ENCODE results near the gene RALGAPA2.
A peak's percentile ranks its signal among the peaks of the same experiment; 100 is the strongest.

RALGAPA2 gene

GRCh38 chr20:20454850-20455627, 257.4 kb downstream of the RALGAPA2 start:
- no peak for DNase-seq

GRCh38 chr20:20454367-20454766, 258.1 kb downstream of the RALGAPA2 start:
- no peak for DNase-seq

GRCh38 chr20:20452254-20452676, 260.2 kb downstream of the RALGAPA2 start:
- DNase-seq, result peak; percentile 38 to 49

- no peak for DNase-seq
These were observed 261.9 kb downstream of the RALGAPA2 start for GRCh38 chr20:20450521-20450920.

- DNase-seq, result no peak
These were observed 263.6 kb downstream of the RALGAPA2 start for GRCh38 chr20:20448881-20449280.

GRCh38 chr20:20447196-20447595, 265.2 kb downstream of the RALGAPA2 start:
- no peak for DNase-seq

GRCh38 chr20:20446425-20447015, 265.9 kb downstream of the RALGAPA2 start:
- DNase-seq, result no peak

GRCh38 chr20:20446001-20446400, 266.4 kb downstream of the RALGAPA2 start:
- DNase-seq, result no peak

GRCh38 chr20:20443504-20443903, 268.9 kb downstream of the RALGAPA2 start:
- no peak for DNase-seq

GRCh38 chr20:20442466-20442865, 270.0 kb downstream of the RALGAPA2 start:
- no peak for DNase-seq

GRCh38 chr20:20440886-20441658, 271.4 kb downstream of the RALGAPA2 start:
- DNase-seq, result no peak

- no peak for DNase-seq
These were observed 272.0 kb downstream of the RALGAPA2 start for GRCh38 chr20:20440481-20440880.

- DNase-seq, result no peak
These were observed 272.7 kb downstream of the RALGAPA2 start for GRCh38 chr20:20439602-20440190.

- no peak for DNase-seq
These were observed 275.1 kb downstream of the RALGAPA2 start for GRCh38 chr20:20437314-20437713.

- no peak for DNase-seq
These were observed 275.8 kb downstream of the RALGAPA2 start for GRCh38 chr20:20436689-20437088.

- DNase-seq, result no peak
These were observed 277.0 kb downstream of the RALGAPA2 start for GRCh38 chr20:20435453-20435852.

GRCh38 chr20:20432618-20433286, 279.7 kb downstream of the RALGAPA2 start:
- no peak for DNase-seq

GRCh38 chr20:20430066-20430465, 282.4 kb downstream of the RALGAPA2 start:
- no peak for DNase-seq

GRCh38 chr20:20428067-20428466, 284.4 kb downstream of the RALGAPA2 start:
- DNase-seq, result no peak

GRCh38 chr20:20427227-20427864, 285.1 kb downstream of the RALGAPA2 start:
- DNase-seq, result no peak

GRCh38 chr20:20426655-20426907, 285.9 kb downstream of the RALGAPA2 start:
- DNase-seq, result no peak

GRCh38 chr20:20425823-20426654, 286.4 kb downstream of the RALGAPA2 start:
- no peak for DNase-seq
